Subcutaneous adipose tissue (tissue), 4 donors: ENCODE data around the gene SHROOM4. TPM values are rescaled to one million over a fixed set of nuclear protein-coding genes. Genes with fewer than 3 reads are reported as not detected.

ENCODE experiments used
- total RNA-seq, 4 donors: library from RNA; depleted of rRNA; stranded (reverse); fragments of >200 nt; gene quantifications; one replicate each; pipeline ENCODE4 v1.1.0, GENCODE V29; 2016
- TF ChIP-seq, protein P1 (sequence below): fragments of 450-650 bp; IDR thresholded peaks from one replicate; pipeline ENCODE4 v1.5.1; 2016; ENCODE audit warnings: low read depth, mild to moderate bottlenecking, control low read depth, antibody characterized with exemption, moderate library complexity

Gene SHROOM4
- total RNA-seq, 4 donors from 2014 or later: 9.7 to 32.8 (median 15.3) TPM

DNA sequence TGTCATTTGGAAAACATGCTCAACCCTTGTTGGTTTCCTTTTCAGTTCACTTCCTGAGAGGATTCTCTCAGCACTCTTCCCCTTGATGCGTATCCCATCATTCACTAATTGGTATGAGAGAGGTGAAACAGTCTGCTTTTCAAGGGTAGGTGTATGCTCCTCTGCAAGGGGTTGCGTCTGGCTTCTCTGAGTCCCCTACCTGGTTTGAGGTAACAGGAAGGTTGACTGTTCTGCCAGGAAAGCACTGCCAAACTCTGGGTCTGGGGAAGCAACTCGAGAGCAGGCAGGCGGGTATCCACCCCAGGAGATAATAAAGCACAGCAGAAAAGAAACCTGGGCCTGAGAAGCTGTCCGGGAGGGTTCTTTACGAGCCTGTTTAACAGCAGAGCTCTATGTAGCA lies 101.2 kb downstream of the SHROOM4 start:
- TF ChIP-seq, protein P1, sequence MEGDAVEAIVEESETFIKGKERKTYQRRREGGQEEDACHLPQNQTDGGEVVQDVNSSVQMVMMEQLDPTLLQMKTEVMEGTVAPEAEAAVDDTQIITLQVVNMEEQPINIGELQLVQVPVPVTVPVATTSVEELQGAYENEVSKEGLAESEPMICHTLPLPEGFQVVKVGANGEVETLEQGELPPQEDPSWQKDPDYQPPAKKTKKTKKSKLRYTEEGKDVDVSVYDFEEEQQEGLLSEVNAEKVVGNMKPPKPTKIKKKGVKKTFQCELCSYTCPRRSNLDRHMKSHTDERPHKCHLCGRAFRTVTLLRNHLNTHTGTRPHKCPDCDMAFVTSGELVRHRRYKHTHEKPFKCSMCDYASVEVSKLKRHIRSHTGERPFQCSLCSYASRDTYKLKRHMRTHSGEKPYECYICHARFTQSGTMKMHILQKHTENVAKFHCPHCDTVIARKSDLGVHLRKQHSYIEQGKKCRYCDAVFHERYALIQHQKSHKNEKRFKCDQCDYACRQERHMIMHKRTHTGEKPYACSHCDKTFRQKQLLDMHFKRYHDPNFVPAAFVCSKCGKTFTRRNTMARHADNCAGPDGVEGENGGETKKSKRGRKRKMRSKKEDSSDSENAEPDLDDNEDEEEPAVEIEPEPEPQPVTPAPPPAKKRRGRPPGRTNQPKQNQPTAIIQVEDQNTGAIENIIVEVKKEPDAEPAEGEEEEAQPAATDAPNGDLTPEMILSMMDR: no peak

DNA sequence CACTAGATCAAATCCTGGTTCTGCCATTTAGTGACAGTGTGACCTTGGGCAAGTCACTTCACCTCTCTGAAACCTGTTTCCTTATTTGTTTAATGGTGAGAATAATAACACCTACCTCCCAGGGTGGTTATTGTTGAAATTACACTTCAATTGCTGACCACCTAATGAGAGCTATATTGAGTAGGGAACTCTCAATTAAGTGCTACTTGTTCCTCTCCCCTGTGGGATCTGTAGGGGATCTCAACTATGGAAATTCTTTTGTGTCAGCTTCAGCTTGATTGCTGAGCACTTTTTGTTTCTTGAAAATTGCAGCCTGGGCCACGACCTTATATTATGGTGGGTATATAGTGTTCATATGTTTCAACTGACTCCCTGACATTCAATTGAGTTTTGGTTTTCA lies 102.1 kb downstream of the SHROOM4 start:
- TF ChIP-seq, protein P1: no peak

DNA sequence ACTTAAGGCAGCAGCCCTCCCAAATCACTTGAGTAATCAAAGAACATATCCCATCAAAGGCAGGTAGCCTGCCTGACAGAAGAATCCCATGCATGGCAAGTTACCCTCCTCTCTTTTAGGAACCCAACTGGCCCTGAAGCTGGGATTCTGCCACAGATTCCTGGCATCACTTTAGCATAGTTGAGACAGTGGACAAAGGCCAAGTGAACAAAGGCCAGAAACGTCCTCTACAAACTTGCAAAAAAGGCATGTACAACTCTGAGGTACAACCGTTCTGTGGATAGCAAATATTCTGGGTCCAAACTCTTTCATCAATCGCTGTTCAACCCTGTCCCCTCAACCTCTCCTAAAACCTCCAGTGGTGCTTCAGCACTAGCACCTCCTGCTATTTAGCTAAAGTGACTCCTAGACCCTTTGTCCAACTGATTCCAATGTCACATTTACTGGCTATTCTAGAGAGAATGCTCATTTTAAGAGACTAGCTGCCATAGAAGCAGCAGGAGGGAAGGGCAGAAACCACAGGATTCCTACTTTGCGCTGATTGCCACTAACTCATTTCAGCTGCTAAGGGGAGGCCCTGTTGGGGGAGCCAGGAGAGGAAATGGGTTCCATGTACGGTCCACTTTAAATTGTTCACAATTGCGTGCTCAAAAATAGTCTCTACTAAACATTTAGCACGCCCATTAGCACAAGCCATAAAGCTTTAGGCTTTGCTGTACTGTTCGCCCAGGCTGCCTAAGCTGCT lies 105.9 kb downstream of the SHROOM4 start:
- TF ChIP-seq, protein P1: no peak

DNA sequence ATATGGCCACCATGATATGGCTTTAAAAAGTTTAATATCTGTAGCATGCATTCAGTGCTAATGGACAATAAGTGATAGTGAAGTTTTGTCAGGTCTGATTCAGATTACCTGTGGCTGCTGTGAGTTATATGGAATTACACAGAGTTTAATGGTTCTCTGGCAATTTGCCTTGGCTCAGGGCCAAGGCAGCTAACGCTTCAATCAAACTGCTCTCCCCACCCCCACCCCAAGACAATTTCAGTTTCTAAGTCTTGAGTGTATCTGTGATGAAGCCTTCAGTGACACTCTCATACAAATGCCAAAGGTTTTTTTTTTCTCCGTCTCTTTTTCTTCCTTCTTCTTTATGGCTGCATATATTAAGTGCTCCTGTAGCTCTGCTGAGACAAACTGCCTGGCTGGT lies 106.6 kb downstream of the SHROOM4 start:
- TF ChIP-seq, protein P1: no peak

DNA sequence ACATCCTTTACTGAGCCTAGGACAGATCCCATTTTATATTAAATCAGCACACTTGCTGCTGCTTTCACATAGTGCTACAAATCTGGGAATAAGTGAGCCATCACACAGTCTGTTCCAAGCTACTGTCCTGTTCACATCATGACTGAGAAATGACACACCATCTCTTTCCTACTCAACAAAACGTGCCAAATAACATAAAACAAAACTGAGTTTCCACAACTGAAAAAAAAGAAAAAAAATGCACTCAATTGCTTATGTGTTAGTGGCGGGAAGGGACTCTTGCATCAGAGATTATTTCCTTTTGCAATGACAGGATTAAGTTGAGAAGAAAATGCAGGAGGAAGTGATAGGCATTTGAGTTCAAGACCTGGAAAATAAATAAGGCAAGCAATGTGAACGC lies 109.0 kb downstream of the SHROOM4 start:
- TF ChIP-seq, protein P1: no peak

DNA sequence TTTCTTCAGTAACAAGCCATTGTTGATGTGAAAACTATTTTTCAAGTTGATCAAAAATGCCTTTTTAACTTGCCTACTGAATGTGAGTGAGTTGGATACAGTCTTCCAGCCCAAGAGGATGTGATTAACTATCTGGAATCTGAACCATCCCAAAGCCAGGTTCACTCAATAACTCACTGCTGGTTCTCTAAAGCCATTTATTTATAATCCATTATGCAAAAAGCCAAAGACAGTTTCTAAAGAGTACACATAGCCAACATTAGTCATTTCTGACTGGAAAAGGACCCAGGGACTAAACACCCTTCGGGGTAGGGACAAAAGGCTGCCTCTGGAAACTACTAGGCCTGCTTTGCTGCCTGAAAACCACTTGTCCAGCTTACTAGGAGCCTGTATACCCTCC lies 109.6 kb downstream of the SHROOM4 start:
- TF ChIP-seq, protein P1: no peak

DNA sequence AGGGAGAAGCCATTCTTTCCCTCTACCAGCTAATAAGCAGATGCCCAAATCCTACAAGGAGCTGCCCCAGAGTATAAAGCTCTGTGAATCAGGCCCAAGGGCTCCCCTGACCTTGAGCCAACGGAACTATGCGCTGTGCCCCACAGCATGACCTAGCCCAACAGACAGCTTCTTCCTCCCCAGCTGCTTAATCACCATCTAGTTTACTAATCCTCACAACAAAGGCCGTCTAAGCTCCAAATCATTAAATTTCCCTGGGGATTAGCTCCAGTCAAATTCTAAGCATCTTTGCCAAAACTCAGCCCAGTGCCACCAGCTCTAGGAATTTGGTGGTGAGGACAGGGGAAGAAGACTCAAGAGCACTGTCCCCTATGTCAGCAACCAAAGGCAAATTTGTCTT lies 113.1 kb downstream of the SHROOM4 start:
- TF ChIP-seq, protein P1: no peak
